ENCODE results near the gene ADORA2A.

ADORA2A gene

GRCh38 chr22:24427500-24428164, at the start of gene ADORA2A:
TSS of gene ADORA2A (plus strand) at chr22:24427599. CDS start at chr22:24433405, 5,806 bp downstream.
- peak; percentile 65 to 67 for DNase-seq (ENCODE audit: low read depth in 1 of 2, low spot score in 1 of 2)

GRCh38 chr22:24379536-24379935, 47.9 kb upstream of the ADORA2A start:
- DNase-seq (ENCODE audit: low read depth in 1 of 2, low spot score in 1 of 2), result no peak

- DNase-seq (ENCODE audit: low read depth in 1 of 2, low spot score in 1 of 2), result no peak
Measured at GRCh38 chr22:24380220-24380904, 47.0 kb upstream of the ADORA2A start.

GRCh38 chr22:24380905-24381230, 46.5 kb upstream of the ADORA2A start:
- no peak for DNase-seq (ENCODE audit: low read depth in 1 of 2, low spot score in 1 of 2)

DNA sequence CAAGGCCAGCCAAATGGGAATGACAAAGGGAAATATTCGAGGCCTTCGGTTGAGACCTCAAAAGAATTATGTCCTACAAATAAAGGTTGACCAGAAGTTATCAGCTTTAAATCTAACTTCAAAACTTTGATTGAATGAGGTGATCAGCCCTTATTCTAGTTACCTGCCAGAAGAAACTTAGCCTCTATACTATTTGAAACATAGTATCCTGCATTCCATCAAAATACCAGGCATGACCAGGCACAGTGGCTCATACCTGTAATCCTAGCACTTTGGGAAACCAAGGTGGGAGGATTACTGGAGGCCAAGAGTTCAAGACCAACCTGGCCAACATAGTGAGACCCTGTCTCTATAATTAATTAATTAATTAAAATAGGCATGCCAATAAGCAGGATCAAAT, 44.3 kb upstream of the ADORA2A start:
- DNase-seq (ENCODE audit: low read depth in 1 of 2, low spot score in 1 of 2), result no peak

DNA sequence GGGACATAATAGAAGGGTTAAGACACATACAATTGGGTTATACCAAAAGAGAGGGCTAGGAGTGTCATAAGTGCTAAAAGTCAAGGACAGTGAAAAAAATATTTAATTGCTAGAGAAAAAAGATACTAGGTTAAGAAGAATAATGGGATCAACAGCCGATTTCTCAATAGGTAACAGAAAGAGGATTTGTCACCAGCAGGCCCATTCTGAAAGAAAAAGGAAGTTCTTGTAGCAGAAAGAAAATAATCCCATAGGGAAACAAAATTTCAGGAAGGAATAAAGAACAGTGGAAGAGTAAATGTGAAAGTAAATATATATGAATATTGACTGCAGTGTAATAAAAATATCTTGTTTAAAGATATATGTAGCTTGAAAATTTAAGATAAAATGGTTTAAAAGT, 43.3 kb upstream of the ADORA2A start:
- no peak for DNase-seq (ENCODE audit: low read depth in 1 of 2, low spot score in 1 of 2)

DNA sequence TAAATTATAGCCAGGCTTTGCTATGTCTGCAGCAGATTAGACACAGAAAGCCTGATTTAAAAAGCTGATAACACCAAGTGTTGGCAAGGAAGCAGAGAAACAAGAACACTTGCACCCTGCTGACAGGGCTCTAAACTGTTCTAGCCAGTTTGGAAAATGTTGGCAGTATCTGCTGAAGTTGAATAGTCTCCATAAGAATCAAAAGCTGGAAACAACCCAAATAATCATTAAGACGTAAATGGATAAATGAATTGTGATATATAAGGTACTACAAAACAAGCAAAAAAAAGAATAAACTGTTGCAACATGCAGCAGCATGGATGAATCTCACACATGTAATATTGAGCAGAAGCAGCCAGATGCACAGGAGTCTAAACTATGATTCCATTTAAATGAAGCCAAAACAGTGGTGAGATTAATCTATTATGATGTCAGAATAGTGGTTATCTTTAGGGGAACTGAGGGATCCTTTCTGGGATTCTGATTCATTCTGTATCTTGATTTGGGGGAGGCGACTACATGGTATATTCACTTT, 40.4 kb upstream of the ADORA2A start:
- DNase-seq (ENCODE audit: low read depth in 1 of 2, low spot score in 1 of 2), result no peak

GRCh38 chr22:24389680-24390079, 37.7 kb upstream of the ADORA2A start:
- no peak for DNase-seq (ENCODE audit: low read depth in 1 of 2, low spot score in 1 of 2)

- no peak for DNase-seq (ENCODE audit: low read depth in 1 of 2, low spot score in 1 of 2)
Measured at GRCh38 chr22:24390156-24390555, 37.2 kb upstream of the ADORA2A start.

GRCh38 chr22:24390576-24390975, 36.8 kb upstream of the ADORA2A start:
- no peak for DNase-seq (ENCODE audit: low read depth in 1 of 2, low spot score in 1 of 2)

GRCh38 chr22:24391836-24392217, 35.6 kb upstream of the ADORA2A start:
- no peak for DNase-seq (ENCODE audit: low read depth in 1 of 2, low spot score in 1 of 2)

- no peak for DNase-seq (ENCODE audit: low read depth in 1 of 2, low spot score in 1 of 2)
Measured at GRCh38 chr22:24392218-24392931, 35.0 kb upstream of the ADORA2A start.

DNA sequence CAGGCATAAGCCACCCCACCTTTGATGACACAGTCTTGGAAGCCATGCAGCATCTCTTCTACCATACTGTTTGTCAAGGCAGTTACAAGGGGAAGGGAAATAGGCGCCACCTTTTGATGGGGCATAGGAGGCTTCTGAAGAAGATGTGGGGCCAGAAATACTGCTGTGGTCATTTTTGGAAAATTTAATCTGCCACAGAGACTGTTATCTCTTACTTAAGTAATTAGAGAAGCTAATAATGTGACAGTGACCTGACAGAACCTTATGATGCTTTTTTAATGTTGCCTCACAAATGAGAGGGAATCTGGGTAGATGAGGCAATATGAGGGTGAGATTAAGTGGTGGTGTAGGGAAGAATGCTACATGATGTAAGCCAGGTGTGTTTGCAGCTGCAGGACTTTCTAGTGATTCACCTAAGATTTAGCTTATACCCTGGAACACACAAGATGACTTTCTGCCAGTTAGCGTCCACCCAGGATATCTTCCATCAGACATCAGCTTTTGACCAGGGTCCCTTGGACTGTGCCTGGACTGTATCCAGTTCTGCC, 34.3 kb upstream of the ADORA2A start:
- no peak for DNase-seq (ENCODE audit: low read depth in 1 of 2, low spot score in 1 of 2)

DNA sequence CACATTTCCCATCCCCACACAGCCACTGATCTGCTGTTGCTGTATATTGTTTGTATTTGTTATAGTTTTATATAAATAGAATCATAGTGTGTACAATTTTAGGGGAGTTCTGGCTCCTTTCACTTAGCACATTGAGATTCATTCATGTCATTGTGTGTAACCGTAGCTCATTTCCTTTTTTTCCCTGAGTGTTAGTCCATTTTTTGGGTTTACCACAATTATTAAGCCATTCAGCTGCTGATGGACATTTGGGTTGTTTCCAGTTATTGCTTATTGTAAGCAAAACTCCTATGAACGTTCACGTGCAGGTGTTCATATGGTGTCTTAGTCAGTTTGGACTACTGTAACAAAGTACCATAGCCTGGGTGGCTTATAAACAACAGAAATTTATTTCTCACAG, 33.6 kb upstream of the ADORA2A start:
- no peak for DNase-seq (ENCODE audit: low read depth in 1 of 2, low spot score in 1 of 2)

DNA sequence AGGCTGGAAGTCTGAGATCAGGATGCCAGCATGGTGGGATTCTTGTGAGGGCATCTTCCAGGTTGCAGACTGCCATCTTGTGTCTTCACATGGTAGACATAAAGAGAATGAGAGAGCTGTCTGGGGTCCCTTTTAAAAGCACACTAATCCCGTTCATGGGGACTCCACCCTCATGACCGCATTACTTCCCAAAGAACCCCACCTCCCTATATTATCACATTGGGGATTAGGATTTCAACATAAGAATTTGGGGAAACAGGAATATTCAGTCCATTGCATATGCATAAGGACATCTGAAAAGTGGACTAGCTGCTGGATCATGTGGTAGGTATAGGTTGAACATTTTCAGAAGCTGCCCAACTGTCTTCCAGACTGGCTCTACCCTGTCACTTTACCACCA, 33.1 kb upstream of the ADORA2A start:
- DNase-seq (ENCODE audit: low read depth in 1 of 2, low spot score in 1 of 2), result no peak

- no peak for DNase-seq (ENCODE audit: low read depth in 1 of 2, low spot score in 1 of 2)
Measured at GRCh38 chr22:24398409-24398808, 29.0 kb upstream of the ADORA2A start.

DNA sequence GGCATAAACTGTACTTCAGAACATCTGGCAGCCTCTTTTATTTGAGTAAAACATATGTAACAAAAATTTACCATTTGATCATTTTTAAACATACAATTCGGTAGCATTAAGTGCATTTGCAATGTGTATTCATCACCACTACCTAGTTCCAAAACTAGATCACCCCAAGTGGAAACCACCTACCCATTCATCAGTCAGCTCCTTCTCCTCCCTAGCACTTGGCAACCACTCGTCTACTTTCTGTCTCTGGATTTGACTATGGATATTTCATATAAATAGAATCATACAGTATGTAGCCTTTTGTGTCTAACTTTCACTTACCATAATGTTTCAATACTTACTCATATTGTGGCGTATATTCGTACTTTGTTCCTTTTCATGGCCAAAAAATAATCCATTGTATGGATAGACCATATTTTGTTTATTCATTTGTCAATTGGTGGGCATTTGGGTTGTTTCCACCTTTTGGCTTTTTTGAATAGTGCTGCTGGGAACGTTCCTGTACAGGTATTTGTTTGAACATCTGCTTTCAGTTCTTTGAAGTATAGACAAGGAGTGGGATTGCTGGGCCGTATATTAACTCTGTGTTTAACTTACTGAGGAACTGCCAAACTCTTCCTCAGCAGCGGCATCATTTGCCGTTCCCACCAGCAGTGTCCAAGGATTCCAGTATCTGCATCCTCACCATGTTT, 27.2 kb upstream of the ADORA2A start:
- no peak for DNase-seq (ENCODE audit: low read depth in 1 of 2, low spot score in 1 of 2)

- DNase-seq (ENCODE audit: low read depth in 1 of 2, low spot score in 1 of 2), result no peak
Measured at GRCh38 chr22:24400726-24401596, 26.4 kb upstream of the ADORA2A start.

DNA sequence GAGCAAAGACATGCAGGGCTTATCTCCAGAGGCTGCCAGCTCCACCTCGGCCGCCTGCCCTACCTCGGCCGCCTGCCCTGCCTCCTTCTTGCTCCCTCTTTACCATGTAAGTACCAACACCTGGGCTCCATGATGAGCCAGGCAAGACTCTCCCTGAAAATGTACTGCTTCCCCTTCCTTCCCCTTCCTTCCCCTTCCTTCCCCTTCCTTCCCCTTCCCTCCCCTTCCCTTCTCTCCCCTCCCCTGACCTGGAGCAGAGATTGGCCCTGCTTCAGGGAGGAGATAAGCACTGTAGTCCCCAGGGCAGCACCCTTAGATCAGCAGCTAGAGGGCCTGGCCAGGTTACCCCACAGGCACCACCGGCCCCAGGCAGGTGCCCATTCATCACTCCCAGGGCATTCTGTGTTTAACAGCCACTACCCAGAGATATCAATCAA, 25.4 kb upstream of the ADORA2A start:
- DNase-seq (ENCODE audit: low read depth in 1 of 2, low spot score in 1 of 2), result no peak

DNA sequence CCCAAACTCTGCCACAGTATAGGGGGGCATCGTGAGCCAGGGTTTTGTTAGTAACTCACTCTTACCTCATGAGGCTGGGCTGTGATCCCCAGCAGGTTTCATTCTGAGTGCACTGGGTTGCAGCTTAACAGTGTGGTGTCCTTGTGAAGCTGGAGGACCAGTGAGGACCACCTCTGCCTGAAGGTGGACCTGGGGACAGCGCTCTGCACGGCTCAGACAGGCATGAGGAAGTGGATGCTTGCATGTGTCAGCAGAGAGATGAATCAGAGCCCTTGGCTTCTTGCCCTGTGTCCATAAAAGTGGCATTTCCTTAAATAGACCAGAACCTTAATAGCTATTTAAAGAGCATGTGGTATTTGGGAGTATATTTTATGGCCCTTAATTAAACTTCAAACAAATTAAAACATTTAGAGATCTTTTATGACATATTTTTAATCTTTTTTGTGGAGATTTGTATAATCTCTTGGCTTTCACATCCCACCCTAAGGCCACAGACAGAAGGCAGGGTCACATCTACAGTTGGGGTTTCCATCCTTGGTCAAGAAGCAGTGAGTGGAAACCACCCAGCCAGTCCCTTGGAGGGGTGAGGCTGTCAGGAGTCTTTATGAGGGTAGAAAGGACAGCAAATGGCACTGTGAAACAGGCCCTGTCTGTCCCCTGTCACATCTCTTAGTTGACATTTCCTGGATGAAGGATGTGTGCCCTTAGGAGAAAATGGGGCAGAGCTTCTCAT, 24.8 kb upstream of the ADORA2A start:
- no peak for DNase-seq (ENCODE audit: low read depth in 1 of 2, low spot score in 1 of 2)
